H1 (cell line): ENCODE measurements around the gene MMUT. TPM values are rescaled to one million over a fixed set of nuclear protein-coding genes. Genes with fewer than 3 reads are reported as not detected.

ENCODE experiments used
- MAX ChIP-seq: IDR thresholded peaks from 2 replicates; pipeline ENCODE4 v1.6.1; 2012; ENCODE audit warnings: inconsistent platforms
- POLR2A ChIP-seq, 2 experiments: IDR thresholded peaks; 1 replicate in 1 of 2; 2 replicates in 1 of 2; pipeline ENCODE4 v1.6.1; 2011; ENCODE audit warnings: low read depth in 2 of 2, low read length in 2 of 2, mild to moderate bottlenecking in 2 of 2; ENCODE audit errors: control extremely low read depth in 1 of 2
- SRF ChIP-seq: IDR thresholded peaks from 2 replicates; pipeline ENCODE4 v1.6.1; 2011; ENCODE audit warnings: mild to moderate bottlenecking, low read depth, low read length, moderate library complexity
- polyA plus RNA-seq, 7 experiments: library from polyadenylated mRNA; depleted of rRNA in 3 of 7; stranded (reverse) in 5 of 7; unstranded in 2 of 7; fragments of >200 nt in 5 of 7; fragments of 200-250 nt in 2 of 7; gene quantifications; 1 replicate in 5 of 7; 2 replicates in 1 of 7; 4 replicates in 1 of 7; pipeline versions ENCODE4 v1.2.1 to v1.2.3, GENCODE V29; 2011 to 2013; ENCODE audit warnings: missing spikeins in 2 of 7, mixed read lengths in 2 of 7
- total RNA-seq: library from RNA; stranded (reverse); fragmentation: NEBNext Ultra II Directional; extraction: Animal tissue kit (Norgen Biotek cat#: 25700); gene quantifications from 2 replicates; pipeline ENCODE4 v1.2.1, GENCODE V29; 2021

The MMUT gene
- total and polyA plus RNA-seq, 2 of the 8 experiments (the other 6 are each of a cell fraction or from before 2014, with no cell fraction given), result 5.2 to 13.0 TPM

- TF ChIP-seq MAX, result no peak
- TF ChIP-seq SRF, result no peak
- TF ChIP-seq POLR2A (IDR thresholded peaks at IDR 0.05; ENCODE audit: control extremely low read depth in 1 of 2, low read depth in 2 of 2, low read length in 2 of 2), result no peak
These were observed 41.6 kb upstream of the MMUT start (continued) for GRCh38 chr6:49504666-49505065.
